Keratinocyte (primary cell): Measurements from ENCODE around the gene TEX22.

Experiments
- CTCF ChIP-seq, 3 experiments: IDR thresholded peaks in 1 of 3; conservative IDR thresholded peaks in 1 of 3; optimal IDR thresholded peaks in 1 of 3; 2 replicates in 2 of 3; 3 replicates in 1 of 3; pipeline versions ENCODE3 to v1.5.1; 2011; ENCODE audit warnings: low read length in 3 of 3, mild to moderate bottlenecking in 3 of 3, moderate library complexity in 2 of 3, control low read depth in 1 of 3, inconsistent platforms in 1 of 3; ENCODE audit not compliant: insufficient read depth in 2 of 3; ENCODE audit errors: extremely low read depth in 1 of 3
- EZH2 ChIP-seq: IDR thresholded peaks from one replicate; pipeline ENCODE4 v1.6.1; 2012; ENCODE audit warnings: inconsistent platforms, mild to moderate bottlenecking, low read length, moderate library complexity

GRCh38 chr14:105442125-105442524, 43.8 kb downstream of the TEX22 start:
- TF ChIP-seq CTCF (optimal IDR thresholded peaks at IDR 0.05 in 1 of 3, IDR thresholded peaks at IDR 0.05 in 1 of 3, conservative IDR thresholded peaks at IDR 0.05 in 1 of 3; ENCODE audit: extremely low read depth in 1 of 3, insufficient read depth in 2 of 3, low read length in 3 of 3) (no peak), EZH2 (no peak)
